HepG2 (cell line): Measurements from ENCODE around the gene ZBTB20. TPM values are rescaled to one million over a fixed set of nuclear protein-coding genes. Genes with fewer than 3 reads are reported as not detected.

Experiments used
- ATAC-seq: fragments of 200-7000 bp; cut with Tn5 transposase; 3 replicates; pipeline ENCODE4 v1.9.1; 2020; ENCODE audit warnings: mild to moderate bottlenecking, moderate library complexity
- BruUV-seq: library from RNA; stranded (reverse); fragments of 400-500 nt; replicated peaks from 2 replicates; lab custom pipeline; 2021; lab: Mats Ljungman, UMichigan
- CTCF ChIA-PET: fragments of 300-600 bp; formaldehyde crosslinking; extraction: SDS; loops from one replicate; lab custom pipeline; 2021; ENCODE audit warnings: low total read pairs, inconsistent platforms, low intra/inter-chr PET ratio; lab: Yijun Ruan, JAX
- POLR2A ChIA-PET: fragments of 350-600 bp; sonication (Branson Sonifier 250); formaldehyde crosslinking; loops from one replicate; lab custom pipeline; 2020; ENCODE audit warnings: antibody characterized with exemption, inconsistent platforms; lab: Yijun Ruan, JAX
- DNase-seq: peaks from one replicate; pipeline ENCODE4 v3.0.0-alpha.2; 2015; ENCODE audit warnings: low spot score
- FAIRE-seq: peaks from 3 replicates; lab custom pipeline; 2011; peaks lifted over from hg19 to GRCh38; lab: Jason Lieb, UNC
- H2AFZ ChIP-seq: one replicate; pipeline ENCODE4 v1.6.1; 2011; ENCODE audit warnings: low read length, inconsistent platforms
- H3K27ac ChIP-seq: fragments of 300-600 bp; 3 replicates; pipeline ENCODE4 v1.8.0; 2011; ENCODE audit warnings: mixed run types, mild to moderate bottlenecking, mixed read lengths, low read length, inconsistent platforms; ENCODE audit not compliant: insufficient read depth; ENCODE audit errors: extremely low read length
- H3K27me3 ChIP-seq, 2 experiments: fragments of 200-600 bp in 1 of 2; 2 replicates in 1 of 2; 3 replicates in 1 of 2; pipeline versions ENCODE4 v1.6.0 to v1.8.0; 2011; ENCODE audit warnings: low read length in 2 of 2, mild to moderate bottlenecking in 2 of 2, moderate library complexity in 2 of 2, inconsistent platforms in 1 of 2; ENCODE audit not compliant: insufficient read depth in 2 of 2, control insufficient read depth in 1 of 2
- H3K36me3 ChIP-seq, 2 experiments: fragments of 200-600 bp in 1 of 2; replicated peaks in 1 of 2; 2 replicates in 1 of 2; 3 replicates in 1 of 2; pipeline versions ENCODE4 v1.5.1 to v1.8.0; 2011; ENCODE audit warnings: low read length in 2 of 2, inconsistent platforms in 1 of 2; ENCODE audit not compliant: insufficient read depth in 2 of 2, control insufficient read depth in 1 of 2
- H3K4me1 ChIP-seq: 2 replicates; pipeline ENCODE4 v1.5.1; 2012; ENCODE audit warnings: low read length, inconsistent platforms; ENCODE audit not compliant: insufficient read depth
- H3K4me2 ChIP-seq: 2 replicates; pipeline ENCODE4 v1.6.0; 2011; ENCODE audit warnings: low read depth, low read length, inconsistent platforms
- H3K4me3 ChIP-seq, 3 experiments: fragments of 200-600 bp in 1 of 3; sonication (generic), shearing (Covaris generic) in 1 of 3; replicated peaks in 1 of 3; 2 replicates each; pipeline ENCODE4 v1.5.1; 2011 to 2016; ENCODE audit warnings: low read length in 3 of 3, inconsistent platforms in 2 of 3, low read depth in 2 of 3, mild to moderate bottlenecking in 2 of 3, control low read depth in 1 of 3, mixed read lengths in 1 of 3; ENCODE audit not compliant: insufficient read depth in 1 of 3
- H3K79me2 ChIP-seq: one replicate; pipeline ENCODE4 v1.6.1; 2011; ENCODE audit warnings: low read length, inconsistent platforms; ENCODE audit not compliant: insufficient read depth
- H3K9ac ChIP-seq: 2 replicates; pipeline ENCODE4 v1.6.0; 2011; ENCODE audit warnings: mild to moderate bottlenecking, low read depth, low read length, inconsistent platforms; ENCODE audit not compliant: insufficient read depth
- H3K9me3 ChIP-seq: 2 replicates; pipeline ENCODE4 v1.5.1; 2012; ENCODE audit warnings: mild to moderate bottlenecking, low read length
- H4K20me1 ChIP-seq: 2 replicates; pipeline ENCODE4 v1.6.0; 2011; ENCODE audit warnings: inconsistent platforms, mild to moderate bottlenecking, low read length, moderate library complexity; ENCODE audit not compliant: insufficient read depth
- MAZ ChIP-seq, 2 experiments: sonication (generic) in 1 of 2; formaldehyde crosslinking in 1 of 2; IDR thresholded peaks; 2 replicates each; pipeline versions ENCODE4 v1.5.0 to v1.6.1; 2012 to 2020; ENCODE audit warnings: low read depth in 2 of 2, mild to moderate bottlenecking in 2 of 2, borderline replicate concordance in 1 of 2, improper control_type of control experiment in 1 of 2, low read length in 1 of 2, missing genetic modification reagents in 1 of 2, moderate library complexity in 1 of 2
- SMC3 ChIP-seq: IDR thresholded peaks from 2 replicates; pipeline ENCODE4 v1.6.1; 2011; ENCODE audit warnings: low read length, improper control_type of control experiment
- XRCC5 ChIP-seq: fragments of 200-400 bp; formaldehyde crosslinking; optimal IDR thresholded peaks from 2 replicates; pipeline ENCODE3; 2017; ENCODE audit warnings: mild to moderate bottlenecking, low read length
- ZBTB7B ChIP-seq: sonication (generic); formaldehyde crosslinking; IDR thresholded peaks from 2 replicates; pipeline ENCODE4 v1.4.0; 2020; ENCODE audit warnings: missing genetic modification reagents
- ZFX ChIP-seq: sonication (generic); formaldehyde crosslinking; IDR thresholded peaks from 2 replicates; pipeline ENCODE4 v1.4.0; 2020; ENCODE audit warnings: mild to moderate bottlenecking, low read depth, missing genetic modification reagents, moderate library complexity
- ZNF484 ChIP-seq: sonication (generic); formaldehyde crosslinking; IDR thresholded peaks from 2 replicates; pipeline ENCODE4 v1.5.1; 2020; ENCODE audit warnings: mild to moderate bottlenecking, low read depth, missing genetic modification reagents, borderline replicate concordance
- ZNF572 ChIP-seq: sonication (generic); formaldehyde crosslinking; IDR thresholded peaks from 2 replicates; pipeline ENCODE4 v1.5.1; 2020; ENCODE audit warnings: mild to moderate bottlenecking, missing genetic modification reagents
- ZNF720 ChIP-seq: sonication (generic); formaldehyde crosslinking; IDR thresholded peaks from 2 replicates; pipeline ENCODE4 v1.4.0; 2020; ENCODE audit warnings: missing genetic modification reagents
- WGBS: methylation state at CpG from one replicate; pipeline ENCODE4 v1.1.6; 2017; ENCODE audit warnings: low lambda C conversion rate; 5-methylcytosine and 5-hydroxymethylcytosine counted together
- in situ Hi-C: cut with HindIII; loops from 2 replicates; pipeline ENCODE4 v1.10.0; 2017; ENCODE audit warnings: low pct_unique_long_range_greater_than_20kb; ENCODE audit not compliant: extremely low pct_ligation_motif_present
- intact Hi-C: fragments of 100-400 bp; cut with micrococcal nuclease; formaldehyde crosslinking; loops from one replicate; pipeline ENCODE4 v1.10.0; 2022; ENCODE audit not compliant: unreplicated experiment
- polyA plus RNA-seq, 8 experiments: library from polyadenylated mRNA; depleted of rRNA in 3 of 8; stranded (reverse) in 7 of 8; unstranded in 1 of 8; fragments of >200 nt; fragmentation: Illumina TruSeq in 4 of 8; extraction: Trizol in 4 of 8; gene quantifications; 2 replicates each; pipeline versions ENCODE4 v1.2.1 to v1.2.3, GENCODE V29; 2011 to 2016; ENCODE audit warnings: low read depth in 4 of 8, missing spikeins in 1 of 8, mixed read lengths in 1 of 8; ENCODE audit not compliant: insufficient read depth in 1 of 8
- total RNA-seq, 5 experiments: library from RNA; depleted of rRNA; stranded (reverse); fragments of >200 nt; fragmentation: Illumina TruSeq; extraction: Trizol; gene quantifications; 2 replicates each; pipeline ENCODE4 v1.2.3, GENCODE V29; 2016; ENCODE audit warnings: low read depth in 1 of 5
- TF ChIP-seq, protein P1 (sequence below): sonication (generic); formaldehyde crosslinking; IDR thresholded peaks from 2 replicates; pipeline ENCODE4 v1.5.0; 2020; ENCODE audit warnings: mild to moderate bottlenecking, missing genetic modification reagents, moderate library complexity
- TF ChIP-seq, protein P2 (sequence below): sonication (generic); formaldehyde crosslinking; IDR thresholded peaks from 2 replicates; pipeline ENCODE4 v1.5.1; 2020; ENCODE audit warnings: mild to moderate bottlenecking, missing genetic modification reagents, moderate library complexity
- TF ChIP-seq, protein P3 (sequence below): sonication (generic); formaldehyde crosslinking; IDR thresholded peaks from 2 replicates; pipeline ENCODE4 v1.8.0; 2022; ENCODE audit warnings: missing genetic modification reagents, mild to moderate bottlenecking, moderate library complexity, borderline replicate concordance

The ZBTB20 gene
- total and polyA plus RNA-seq, 2 of the 13 experiments (the other 11 are each of a cell fraction or from before 2014, with no cell fraction given), result 1.9 to 8.8 TPM

DNA sequence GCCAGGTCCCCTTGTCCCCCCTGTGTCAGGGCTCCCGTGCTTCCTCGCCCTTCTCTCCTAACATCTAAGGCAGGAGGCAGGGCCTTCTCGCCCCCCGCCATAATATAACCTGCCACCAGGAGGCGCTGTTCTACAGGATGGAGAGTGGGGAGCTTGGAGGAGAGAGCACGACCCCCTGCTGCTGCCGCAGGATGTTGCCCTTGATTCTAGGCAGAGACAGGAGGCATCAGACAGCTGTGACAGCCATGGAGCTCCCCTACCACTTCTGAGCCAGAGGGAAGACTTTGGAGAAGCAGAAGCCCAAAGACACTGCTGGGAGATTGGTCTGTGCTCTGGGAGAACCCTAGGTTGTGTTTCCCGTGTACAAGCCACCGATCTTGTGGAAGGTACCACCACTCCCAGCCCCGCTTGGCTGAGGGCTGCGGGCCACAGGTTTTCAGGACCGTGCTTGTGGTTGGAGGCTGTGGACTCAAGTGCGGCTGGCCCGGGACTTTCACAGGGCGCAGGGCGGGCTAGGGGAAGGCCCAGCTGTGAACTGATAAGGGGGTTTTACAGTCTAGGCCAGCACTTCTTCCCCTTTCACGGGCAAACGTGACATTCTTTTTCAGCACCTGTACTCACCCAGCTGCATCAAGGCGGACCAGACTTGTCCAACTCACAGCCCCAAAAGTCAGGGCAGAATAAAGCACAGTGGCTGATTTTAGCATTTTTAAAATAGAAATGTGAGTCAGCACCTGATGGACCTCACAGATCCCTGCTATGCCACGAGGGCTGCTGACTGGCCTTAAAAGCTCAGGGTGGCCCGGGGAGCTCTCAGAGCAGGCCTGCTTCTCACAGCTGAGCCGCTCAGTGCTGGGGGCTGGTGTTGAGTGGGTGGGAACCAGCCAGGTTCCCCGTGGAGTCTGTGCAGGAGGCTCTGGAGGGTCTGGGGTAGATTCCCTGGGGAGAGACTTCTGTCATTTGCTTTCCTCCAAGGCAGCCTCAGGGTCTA lies 855.9 kb downstream of the ZBTB20 start:
- ChIA-PET POLR2A (no interaction called here), CTCF (interaction anchor here (0.5 to 1.1 kb wide), 2 partner anchors 131 to 801 kb away, joined by 3 read pairs; no protein-coding TSS in a partner anchor)
- Histone ChIP-seq H3K4me3 (peak overlapping the region in 1 of 3 experiments; percentile 11; a peak in 1 of 6 replicates), H3K27ac (no peak overlapping the region), H3K9me3 (no peaks in the 10 kb centered on the region), H3K9ac (no peak overlapping the region), H3K79me2 (no peaks in the 10 kb centered on the region), H3K4me1 (no peaks in the 10 kb centered on the region), H3K36me3 (no peaks in the 10 kb centered on the region), H3K4me2 (peak overlapping the region; percentile 53), H4K20me1 (no peaks in the 10 kb centered on the region), H3K27me3 (peaks cover 0 to 5% of the 10 kb centered on the region in 2 experiments; a peak in 1 of 5 replicates), H2AFZ (no peak overlapping the region)
- peak; percentile 98 for ATAC-seq
- peak; percentile 54 for DNase-seq
- in situ Hi-C loops, result loop anchor here (10.0 kb wide), 1 partner anchor 136 kb away; no protein-coding TSS in a partner anchor
- WGBS, result 37% methylated on average over 10 of the region's 23 CpGs
- BruUV-seq, result no TSS peak
- FAIRE-seq, result no peak
- intact Hi-C loops, result loop anchor here (1.0 kb wide), 1 partner anchor 127 kb away; no protein-coding TSS in a partner anchor
- peak; percentile 42; the same call in 1 of the 2 replicates for TF ChIP-seq MAZ (IDR thresholded peaks at IDR 0.05; ENCODE audit: borderline replicate concordance, low read depth, low read length)
- no peak for TF ChIP-seq MAZ (CRISPR knock-in tag; IDR thresholded peaks at IDR 0.05; ENCODE audit: low read depth)
- TF ChIP-seq ZBTB7B (CRISPR knock-in tag), result 0 out of 2 replicates have a peak, but pooled peaks have one; percentile 34
- TF ChIP-seq XRCC5, result peak; percentile 61
- TF ChIP-seq, protein P1, sequence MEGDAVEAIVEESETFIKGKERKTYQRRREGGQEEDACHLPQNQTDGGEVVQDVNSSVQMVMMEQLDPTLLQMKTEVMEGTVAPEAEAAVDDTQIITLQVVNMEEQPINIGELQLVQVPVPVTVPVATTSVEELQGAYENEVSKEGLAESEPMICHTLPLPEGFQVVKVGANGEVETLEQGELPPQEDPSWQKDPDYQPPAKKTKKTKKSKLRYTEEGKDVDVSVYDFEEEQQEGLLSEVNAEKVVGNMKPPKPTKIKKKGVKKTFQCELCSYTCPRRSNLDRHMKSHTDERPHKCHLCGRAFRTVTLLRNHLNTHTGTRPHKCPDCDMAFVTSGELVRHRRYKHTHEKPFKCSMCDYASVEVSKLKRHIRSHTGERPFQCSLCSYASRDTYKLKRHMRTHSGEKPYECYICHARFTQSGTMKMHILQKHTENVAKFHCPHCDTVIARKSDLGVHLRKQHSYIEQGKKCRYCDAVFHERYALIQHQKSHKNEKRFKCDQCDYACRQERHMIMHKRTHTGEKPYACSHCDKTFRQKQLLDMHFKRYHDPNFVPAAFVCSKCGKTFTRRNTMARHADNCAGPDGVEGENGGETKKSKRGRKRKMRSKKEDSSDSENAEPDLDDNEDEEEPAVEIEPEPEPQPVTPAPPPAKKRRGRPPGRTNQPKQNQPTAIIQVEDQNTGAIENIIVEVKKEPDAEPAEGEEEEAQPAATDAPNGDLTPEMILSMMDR, result peak; percentile 89
- TF ChIP-seq ZNF484 (CRISPR knock-in tag), result no peak
- TF ChIP-seq, protein P2, sequence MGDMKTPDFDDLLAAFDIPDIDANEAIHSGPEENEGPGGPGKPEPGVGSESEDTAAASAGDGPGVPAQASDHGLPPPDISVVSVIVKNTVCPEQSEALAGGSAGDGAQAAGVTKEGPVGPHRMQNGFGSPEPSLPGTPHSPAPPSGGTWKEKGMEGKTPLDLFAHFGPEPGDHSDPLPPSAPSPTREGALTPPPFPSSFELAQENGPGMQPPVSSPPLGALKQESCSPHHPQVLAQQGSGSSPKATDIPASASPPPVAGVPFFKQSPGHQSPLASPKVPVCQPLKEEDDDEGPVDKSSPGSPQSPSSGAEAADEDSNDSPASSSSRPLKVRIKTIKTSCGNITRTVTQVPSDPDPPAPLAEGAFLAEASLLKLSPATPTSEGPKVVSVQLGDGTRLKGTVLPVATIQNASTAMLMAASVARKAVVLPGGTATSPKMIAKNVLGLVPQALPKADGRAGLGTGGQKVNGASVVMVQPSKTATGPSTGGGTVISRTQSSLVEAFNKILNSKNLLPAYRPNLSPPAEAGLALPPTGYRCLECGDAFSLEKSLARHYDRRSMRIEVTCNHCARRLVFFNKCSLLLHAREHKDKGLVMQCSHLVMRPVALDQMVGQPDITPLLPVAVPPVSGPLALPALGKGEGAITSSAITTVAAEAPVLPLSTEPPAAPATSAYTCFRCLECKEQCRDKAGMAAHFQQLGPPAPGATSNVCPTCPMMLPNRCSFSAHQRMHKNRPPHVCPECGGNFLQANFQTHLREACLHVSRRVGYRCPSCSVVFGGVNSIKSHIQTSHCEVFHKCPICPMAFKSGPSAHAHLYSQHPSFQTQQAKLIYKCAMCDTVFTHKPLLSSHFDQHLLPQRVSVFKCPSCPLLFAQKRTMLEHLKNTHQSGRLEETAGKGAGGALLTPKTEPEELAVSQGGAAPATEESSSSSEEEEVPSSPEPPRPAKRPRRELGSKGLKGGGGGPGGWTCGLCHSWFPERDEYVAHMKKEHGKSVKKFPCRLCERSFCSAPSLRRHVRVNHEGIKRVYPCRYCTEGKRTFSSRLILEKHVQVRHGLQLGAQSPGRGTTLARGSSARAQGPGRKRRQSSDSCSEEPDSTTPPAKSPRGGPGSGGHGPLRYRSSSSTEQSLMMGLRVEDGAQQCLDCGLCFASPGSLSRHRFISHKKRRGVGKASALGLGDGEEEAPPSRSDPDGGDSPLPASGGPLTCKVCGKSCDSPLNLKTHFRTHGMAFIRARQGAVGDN, result peak; percentile 27; the same call in 1 of the 2 replicates
- peak; percentile 54 for TF ChIP-seq SMC3
- TF ChIP-seq, protein P3, sequence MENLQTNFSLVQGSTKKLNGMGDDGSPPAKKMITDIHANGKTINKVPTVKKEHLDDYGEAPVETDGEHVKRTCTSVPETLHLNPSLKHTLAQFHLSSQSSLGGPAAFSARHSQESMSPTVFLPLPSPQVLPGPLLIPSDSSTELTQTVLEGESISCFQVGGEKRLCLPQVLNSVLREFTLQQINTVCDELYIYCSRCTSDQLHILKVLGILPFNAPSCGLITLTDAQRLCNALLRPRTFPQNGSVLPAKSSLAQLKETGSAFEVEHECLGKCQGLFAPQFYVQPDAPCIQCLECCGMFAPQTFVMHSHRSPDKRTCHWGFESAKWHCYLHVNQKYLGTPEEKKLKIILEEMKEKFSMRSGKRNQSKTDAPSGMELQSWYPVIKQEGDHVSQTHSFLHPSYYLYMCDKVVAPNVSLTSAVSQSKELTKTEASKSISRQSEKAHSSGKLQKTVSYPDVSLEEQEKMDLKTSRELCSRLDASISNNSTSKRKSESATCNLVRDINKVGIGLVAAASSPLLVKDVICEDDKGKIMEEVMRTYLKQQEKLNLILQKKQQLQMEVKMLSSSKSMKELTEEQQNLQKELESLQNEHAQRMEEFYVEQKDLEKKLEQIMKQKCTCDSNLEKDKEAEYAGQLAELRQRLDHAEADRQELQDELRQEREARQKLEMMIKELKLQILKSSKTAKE (CRISPR knock-in tag), result no peak
- no peak for TF ChIP-seq ZNF720 (CRISPR knock-in tag)
- TF ChIP-seq ZNF572 (CRISPR knock-in tag), result peak; percentile 67; the same call in 1 of the 2 replicates
- TF ChIP-seq ZFX (CRISPR knock-in tag), result peak; percentile 55; the same call in 1 of the 2 replicates
